SHP77 treated with DMSO at 0.1 percent for 48 hours (cell line): ENCODE data around the gene CASP2.

Experiments used
- DNase-seq: peaks from one replicate; lab custom pipeline; 2025; lab: John Stamatoyannopoulos, UW

Gene CASP2

DNA sequence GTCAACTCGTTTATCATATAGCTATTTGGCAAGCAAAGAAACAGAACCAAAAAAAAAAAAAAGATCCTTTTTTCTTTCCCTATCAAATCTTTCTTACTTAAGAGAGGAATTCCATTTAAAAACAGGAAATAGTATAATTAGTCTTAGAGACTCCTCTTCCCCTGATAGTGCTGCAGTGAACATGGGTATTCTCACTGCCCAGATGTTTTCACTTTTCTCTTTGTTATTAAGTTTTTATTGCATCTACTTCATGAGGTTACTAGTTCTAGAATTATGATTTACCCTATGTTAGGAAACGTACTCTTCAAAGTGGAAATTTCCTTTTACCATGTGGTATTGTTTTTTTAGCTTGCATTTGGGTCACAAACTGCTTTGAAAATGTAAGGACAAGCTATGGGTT, 8.5 kb downstream of the CASP2 start:
- no peak for DNase-seq

DNA sequence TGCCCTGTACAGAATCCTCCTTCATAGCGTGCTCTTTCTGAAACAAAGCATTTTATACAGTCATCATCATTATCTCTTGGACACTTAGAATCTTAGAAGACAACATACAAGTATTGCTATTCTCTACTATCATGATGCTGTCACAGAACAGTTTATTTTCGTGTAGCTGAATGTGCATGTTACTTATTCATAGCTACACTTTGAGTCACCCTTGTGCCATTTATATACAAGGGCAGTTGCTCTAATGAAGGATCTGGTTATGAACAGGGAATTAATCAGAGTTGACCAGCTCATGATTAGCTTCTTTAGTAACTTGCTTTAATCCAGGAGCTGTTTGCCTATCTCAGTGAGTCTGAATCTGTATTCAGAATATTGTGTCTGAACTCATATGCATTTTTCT, 11.2 kb downstream of the CASP2 start:
- DNase-seq, result no peak

DNA sequence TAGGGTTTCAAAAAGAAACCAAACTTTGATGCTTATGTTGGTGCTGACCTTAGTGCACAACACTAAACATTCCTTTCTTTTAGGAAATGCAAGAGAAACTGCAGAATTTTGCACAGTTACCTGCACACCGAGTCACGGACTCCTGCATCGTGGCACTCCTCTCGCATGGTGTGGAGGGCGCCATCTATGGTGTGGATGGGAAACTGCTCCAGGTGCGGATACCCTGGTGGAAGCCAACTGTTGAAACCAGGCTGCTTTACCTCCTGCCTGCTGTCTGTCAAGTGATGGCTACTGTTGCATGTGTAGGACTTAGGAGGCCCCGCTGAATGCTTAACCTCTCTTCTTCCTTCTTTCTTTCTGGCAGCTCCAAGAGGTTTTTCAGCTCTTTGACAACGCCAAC, 11.7 kb downstream of the CASP2 start:
- no peak for DNase-seq

DNA sequence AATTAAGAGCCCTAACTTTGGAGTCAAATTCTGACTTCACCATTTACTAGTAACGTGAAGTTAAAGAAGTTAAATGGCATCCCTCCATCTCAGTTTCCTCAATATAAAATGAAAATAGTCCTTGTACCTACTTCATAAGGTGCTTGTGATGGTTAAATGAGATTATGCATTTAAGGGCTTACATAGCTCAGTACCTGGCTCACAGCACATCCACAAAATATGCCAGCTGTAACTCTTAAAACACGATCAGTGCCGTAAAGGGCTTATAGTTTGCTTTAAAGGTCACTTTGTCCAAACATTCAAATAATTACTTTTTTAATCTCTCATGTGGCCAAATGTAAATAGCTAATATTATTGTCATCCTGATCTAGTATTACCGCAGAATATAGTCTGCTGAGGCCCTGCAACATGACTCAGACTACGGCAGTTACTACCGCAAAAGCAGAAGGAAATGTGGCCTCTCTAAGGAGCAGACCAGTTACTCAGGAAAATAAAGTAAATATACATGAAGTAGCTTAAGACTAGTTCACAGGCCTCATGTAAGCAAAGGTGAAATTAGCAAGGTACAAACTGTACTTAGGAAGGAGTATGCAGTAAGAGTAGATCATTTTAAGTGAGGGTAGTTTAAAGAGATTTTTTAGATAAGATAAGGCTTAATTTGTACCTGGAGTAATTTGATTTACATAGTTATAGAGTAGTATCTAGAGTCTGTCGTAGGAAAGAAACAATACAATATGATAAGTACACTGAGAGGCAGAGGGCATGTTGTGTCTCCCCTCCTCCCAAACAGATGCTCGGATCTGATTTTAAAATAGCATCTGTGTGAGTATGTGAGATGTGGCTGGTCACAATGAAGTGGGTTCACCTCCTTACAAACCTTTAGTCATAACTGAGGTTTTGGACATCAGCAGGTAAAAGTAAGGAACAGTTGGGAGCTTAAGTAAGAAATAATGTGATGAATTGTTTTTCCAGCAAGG, 13.1 kb downstream of the CASP2 start:
- DNase-seq, result no peak

DNA sequence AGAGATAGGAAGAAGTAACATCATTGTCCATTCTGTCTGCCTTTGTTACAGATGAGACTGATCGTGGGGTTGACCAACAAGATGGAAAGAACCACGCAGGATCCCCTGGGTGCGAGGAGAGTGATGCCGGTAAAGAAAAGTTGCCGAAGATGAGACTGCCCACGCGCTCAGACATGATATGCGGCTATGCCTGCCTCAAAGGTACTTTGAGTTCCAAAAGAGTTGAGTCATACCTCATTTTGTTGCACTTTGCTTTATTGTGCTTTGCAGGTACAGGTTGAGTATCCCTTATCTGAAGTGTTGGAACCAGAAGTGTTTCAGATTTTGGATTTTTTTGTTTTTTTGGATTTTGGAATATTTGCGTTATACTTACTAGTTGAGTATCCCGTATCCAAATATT, 15.6 kb downstream of the CASP2 start:
- DNase-seq, result no peak

DNA sequence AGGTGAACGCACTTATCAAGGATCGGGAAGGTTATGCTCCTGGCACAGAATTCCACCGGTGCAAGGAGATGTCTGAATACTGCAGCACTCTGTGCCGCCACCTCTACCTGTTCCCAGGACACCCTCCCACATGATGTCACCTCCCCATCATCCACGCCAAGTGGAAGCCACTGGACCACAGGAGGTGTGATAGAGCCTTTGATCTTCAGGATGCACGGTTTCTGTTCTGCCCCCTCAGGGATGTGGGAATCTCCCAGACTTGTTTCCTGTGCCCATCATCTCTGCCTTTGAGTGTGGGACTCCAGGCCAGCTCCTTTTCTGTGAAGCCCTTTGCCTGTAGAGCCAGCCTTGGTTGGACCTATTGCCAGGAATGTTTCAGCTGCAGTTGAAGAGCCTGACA, 16.8 kb downstream of the CASP2 start:
- DNase-seq, result no peak

DNA sequence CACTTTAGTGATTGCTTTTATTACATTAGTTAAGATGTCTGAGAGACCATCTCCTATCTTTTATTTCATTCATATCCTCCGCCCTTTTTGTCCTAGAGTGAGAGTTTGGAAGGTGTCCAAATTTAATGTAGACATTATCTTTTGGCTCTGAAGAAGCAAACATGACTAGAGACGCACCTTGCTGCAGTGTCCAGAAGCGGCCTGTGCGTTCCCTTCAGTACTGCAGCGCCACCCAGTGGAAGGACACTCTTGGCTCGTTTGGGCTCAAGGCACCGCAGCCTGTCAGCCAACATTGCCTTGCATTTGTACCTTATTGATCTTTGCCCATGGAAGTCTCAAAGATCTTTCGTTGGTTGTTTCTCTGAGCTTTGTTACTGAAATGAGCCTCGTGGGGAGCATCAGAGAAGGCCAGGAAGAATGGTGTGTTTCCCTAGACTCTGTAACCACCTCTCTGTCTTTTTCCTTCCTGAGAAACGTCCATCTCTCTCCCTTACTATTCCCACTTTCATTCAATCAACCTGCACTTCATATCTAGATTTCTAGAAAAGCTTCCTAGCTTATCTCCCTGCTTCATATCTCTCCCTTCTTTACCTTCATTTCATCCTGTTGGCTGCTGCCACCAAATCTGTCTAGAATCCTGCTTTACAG, 17.4 kb downstream of the CASP2 start:
- no peak for DNase-seq

DNA sequence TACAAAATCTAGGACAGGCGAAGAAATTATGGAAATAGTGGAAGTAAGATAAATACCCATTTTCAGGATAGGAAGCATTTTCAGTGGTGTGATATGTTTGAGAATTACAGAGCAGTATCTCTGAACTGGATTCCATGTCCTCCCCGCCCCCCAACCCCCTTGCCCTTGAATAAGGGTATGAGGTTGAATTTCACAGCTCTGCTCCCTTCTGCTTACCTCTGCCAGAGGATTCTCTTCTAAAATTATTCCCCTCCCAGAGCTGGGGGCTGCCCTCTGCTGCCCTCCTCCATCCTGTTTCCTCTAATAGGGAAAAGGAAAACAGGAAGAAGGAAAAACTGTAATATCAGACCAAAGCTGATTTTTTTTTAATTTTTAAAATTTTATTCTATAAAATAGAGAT, 20.5 kb downstream of the CASP2 start:
- no peak for DNase-seq

DNA sequence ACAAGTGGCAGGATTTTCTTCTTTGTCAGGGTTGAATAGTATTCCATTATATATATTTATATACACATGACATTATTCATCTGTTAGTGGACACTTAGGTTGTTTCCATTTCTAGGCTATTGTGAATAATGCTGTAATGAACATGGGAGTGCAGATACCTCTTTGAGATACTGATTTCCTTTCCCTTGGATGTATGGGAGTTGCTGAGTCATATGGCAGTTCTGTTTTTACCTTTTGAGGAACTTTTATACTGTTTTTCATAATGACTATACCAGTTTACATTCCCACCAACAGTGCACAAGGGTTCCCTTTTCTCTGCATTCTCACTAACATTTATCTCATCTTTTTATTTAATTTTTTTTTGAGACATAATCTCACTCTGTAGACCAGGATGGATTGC, 26.0 kb downstream of the CASP2 start:
- DNase-seq, result no peak

DNA sequence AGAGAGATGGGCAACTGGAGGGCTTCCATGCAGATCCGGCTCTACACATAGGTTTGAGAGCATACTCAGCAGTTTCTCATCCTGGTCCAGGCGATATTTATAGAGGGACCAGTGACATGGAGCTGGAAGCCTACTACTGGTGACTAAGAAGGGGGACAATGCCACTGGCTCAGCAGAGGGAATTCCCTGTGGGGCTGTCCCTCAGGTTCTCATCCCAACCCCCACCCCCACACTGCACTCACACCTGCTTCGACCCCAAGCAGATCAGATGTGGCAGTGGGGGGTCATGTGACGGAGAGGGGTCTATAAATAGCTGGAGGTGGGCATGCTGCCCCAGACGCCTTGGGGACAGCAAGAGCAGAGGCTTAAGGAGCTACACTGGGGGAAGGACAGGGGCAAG, 27.6 kb downstream of the CASP2 start, which contains the start of gene CLCN1:
Gene CLCN1, plus strand, starts transcription at position 336 of the 400 bp plus-strand sequence. CDS start 102 bp downstream, outside the sequence.
- no peak for DNase-seq

DNA sequence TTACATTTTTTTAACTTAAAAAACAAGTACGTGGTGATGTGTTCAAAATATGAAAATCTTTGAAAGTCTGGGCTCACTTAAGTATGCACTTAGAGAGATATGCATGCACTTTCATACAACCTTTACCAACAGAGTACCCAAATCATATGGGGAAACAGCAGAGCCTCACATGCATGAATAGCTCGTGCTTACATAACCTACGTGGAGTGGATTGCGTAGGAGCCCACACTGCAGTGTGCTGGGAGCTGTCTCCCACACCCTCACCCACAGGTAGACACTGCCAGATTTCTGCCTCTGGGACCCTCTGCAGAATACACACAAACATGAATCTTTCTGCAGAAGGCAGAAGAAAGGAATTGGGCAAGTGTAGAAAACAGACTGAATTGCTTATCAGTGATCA, 28.3 kb downstream of the CASP2 start:
- DNase-seq, result no peak

DNA sequence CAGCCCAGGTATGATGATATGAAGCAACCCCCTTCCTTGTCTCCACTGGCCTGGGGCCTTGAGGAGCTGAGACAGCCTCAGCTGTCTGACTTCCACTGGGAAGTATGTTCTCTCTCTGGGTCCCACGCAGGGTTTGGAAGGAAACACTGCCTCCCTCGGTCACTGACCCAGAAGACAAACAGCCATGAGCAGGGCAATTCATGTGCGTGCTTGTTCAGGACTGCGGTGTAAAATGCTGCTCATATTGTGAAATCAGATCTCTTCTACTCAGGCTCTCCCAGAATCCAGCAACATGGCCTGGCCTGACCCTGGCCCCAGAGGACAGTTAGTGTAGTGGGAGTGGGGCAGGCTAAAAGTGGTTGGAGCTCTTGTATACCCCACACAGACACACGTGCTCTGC, 30.5 kb downstream of the CASP2 start:
- no peak for DNase-seq

DNA sequence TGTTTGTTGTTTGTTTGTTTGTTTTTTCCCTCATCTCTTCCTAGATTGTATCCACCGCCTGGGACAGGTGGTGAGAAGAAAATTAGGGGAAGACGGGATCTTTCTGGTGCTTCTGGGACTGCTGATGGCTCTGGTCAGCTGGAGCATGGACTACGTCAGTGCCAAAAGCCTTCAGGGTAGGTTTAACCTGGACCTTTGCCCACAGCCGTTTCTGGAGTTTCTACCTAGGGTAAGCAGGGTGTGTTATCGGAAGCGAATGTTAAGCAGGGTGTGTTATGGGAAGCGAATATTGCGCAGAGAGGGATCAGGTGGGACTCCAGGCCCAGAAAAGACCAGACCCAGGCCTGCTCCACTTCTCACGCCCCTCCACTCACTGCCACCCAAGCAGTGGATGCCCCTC, 32.5 kb downstream of the CASP2 start:
- no peak for DNase-seq

DNA sequence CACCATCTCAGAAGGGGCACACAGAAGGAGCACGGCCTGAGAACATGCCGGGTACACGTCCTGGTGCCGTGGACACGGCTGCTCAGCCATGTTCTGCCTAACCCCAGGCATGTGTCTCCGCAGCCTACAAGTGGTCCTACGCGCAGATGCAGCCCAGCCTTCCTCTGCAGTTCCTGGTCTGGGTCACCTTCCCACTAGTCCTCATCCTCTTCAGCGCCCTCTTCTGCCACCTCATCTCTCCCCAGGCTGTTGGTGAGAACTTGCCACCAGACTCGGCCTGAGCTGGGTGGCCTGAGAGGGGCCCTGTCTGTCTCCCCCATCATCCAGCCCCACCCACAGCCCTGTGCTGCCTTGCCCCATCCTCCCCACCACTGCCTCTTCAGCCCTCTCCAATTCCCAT, 33.1 kb downstream of the CASP2 start:
- no peak for DNase-seq

DNA sequence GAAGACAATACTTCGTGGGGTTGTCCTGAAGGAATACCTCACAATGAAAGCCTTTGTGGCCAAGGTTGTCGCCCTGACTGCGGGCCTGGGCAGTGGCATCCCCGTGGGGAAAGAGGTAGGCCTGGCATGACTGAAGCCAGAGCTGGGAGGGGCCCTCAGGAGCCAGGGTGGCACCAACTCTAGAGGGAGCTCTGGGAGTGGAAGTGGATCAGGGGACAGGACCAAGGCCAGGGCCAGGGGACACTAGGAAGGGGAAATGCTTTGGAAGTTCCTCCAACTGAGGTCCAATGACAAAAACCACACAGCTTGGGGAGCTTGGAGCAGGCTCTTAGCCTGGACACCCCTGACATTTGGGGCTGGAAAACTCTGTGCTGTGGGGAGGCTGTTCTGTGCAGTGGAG, 33.6 kb downstream of the CASP2 start:
- no peak for DNase-seq

DNA sequence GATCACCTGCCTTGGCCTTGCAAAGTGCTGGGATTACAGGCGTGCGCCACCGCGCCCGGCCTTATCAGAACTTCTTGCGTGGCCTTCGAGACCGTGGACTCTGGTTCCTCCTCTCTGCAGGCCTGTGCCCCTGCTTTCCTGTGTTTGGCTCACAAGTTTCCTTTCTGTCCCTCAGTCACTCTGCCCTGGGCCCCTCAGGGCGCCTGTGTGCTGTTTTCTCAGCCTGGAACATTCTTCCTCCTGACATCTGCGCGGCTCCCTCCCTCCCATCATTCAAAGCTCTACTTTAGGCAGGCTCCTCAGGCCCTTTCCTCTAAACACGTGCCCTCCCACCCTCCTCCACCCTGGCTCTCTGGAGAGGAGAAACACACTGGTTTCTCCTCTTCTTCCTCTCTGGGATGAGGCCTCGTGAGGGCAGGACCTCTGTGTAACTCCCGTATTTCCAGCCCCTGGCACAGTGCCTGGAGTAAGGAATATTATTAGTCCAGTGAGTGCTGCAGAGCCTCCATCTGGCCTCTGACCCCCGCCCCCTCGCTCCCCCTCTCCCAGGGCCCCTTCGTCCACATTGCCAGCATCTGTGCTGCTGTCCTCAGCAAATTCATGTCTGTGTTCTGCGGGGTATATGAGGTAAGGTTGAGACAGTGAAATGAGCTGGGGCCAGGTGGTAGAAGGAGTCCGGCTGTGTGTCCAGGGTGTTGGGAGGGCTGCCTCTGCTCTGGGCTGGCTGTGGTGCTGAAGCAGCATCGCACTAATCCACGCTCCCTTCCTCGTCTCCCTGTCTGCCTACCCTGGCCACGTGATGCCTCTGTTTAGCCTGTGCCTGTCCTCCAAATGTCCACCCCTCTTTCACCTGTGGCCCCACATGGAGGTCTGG, 34.8 kb downstream of the CASP2 start:
- DNase-seq, result no peak

DNA sequence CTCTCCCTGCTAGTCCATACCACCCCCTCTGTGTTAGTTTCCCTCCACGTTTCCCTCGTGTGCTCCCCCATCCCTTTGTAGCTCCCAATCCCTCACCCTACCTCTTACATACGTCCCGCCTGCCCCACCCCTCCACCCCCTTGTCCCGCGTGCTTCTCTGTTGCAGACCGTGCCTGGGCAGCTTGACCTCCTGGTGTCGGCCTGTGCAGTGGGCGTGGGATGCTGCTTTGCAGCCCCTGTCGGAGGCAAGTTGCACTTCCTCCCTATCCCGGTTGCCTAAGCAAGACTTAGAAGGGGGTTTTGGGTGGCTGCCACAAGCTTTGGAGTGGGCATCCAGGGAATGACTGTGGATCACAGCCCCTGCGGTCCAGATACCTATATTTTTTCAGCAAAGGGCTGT, 35.5 kb downstream of the CASP2 start:
- no peak for DNase-seq

DNA sequence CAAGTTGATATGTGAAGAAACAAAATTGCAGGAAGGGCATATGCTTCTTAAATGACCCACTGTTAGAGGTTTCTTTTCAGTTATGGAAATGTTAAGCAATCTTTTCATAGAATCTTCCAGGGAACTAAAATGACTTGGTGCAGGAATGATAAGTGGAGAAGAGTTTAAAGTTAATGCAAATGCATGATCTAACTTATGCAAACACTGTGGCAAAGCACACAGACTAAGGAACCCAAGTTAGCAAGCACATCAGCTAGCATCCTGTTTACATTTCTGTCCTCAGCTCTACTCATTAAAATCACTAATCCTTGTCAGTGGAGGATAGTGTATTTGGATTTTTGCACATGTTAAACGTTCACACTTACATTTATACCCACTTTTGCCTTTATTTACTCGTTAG, 37.1 kb downstream of the CASP2 start:
- DNase-seq, result no peak

DNA sequence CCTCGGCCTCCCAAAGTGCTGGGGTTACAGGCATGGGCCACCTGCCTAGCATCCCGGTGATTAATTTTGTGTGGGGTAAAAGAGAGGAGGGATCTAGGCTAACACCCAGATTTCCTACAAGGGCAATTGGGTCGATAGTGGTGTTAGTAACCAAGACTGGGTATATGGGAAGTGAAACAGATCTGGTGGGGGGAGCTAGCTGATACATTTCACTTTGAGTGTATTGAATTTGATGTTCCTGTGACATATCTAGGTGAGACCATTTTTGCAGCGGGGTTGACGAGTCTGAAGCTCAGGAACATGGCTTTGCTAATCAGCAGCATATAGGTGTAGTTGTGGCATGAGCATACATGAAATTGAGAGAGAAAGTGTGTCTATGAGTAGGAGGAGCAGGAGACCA, 39.8 kb downstream of the CASP2 start:
- DNase-seq, result no peak

DNA sequence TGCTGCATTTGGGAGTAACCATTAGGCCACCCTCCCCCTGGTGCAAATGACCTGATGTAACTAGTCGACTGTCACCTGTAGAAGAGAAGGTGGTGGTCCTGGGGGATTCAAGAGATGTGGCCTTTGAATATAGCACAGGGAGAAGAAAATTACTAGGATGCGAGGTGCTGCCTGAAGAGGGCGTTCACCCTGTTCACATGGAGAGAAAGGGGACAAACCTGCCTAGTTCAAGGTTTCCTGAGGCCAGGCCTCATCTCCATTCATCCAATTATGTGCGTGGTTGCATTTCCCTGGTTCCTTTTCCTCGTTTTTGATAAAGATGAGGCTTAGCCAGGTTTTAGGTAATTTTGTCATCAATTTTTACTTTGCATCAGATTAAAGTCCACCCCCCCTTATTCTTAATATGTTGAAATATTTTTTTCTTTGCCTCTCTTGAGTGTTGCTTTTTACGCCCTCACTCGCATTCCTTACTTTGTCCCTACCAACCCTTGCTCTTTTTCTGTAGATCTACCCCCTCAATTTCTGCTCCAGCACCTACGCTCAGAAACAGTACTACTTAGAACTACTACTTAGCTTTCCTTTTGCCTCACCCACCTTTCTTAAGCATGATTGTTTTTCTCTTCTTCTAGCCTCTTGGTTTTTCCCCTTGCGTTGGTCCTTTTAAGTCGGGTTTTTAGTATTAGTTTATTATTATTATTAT, 41.5 kb downstream of the CASP2 start:
- DNase-seq, result no peak

DNA sequence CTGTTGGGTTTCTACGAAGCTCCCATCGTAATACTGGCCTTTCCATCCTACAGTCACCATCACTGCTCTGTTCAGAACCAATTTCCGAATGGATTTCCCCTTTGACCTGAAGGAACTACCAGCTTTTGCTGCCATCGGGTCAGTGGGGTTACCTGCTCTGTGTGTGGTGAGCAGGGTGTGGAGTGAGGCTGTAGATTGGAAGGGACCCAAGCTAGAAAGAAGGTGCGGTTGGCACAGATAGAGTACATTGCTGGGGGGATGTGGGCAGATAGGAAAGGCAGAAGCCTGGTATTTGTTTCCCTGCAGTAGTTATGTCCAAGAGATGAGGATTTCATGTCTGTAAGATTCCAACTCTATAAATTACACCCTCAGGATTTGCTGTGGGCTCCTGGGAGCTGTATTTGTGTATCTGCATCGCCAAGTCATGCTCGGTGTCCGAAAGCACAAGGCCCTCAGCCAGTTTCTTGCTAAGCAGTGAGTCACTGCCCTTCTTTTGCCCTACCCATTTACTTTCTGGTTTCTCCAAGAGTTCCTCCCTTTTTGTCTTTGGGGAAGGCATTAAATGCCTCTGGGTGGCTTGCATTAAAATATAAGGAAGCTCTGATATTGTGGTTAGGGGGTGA, 43.1 kb downstream of the CASP2 start:
- DNase-seq, result no peak
